KMS-11 (cell line): ENCODE measurements around the gene SPATA12.
"Not testable (repeated sequence)": the region's sequence is repeated elsewhere in the genome, so short reads cannot be mapped to it uniquely, and the experiment has no call there.

Experiments
- H2AFZ ChIP-seq: fragments of 200-600 bp; sonication (generic); 2 replicates; pipeline ENCODE4 v1.6.1; 2016; ENCODE audit warnings: antibody characterized with exemption, mixed run types, low read depth
- H3K27ac ChIP-seq: fragments of 200-600 bp; sonication (generic); 2 replicates; pipeline ENCODE4 v1.6.1; 2016; ENCODE audit warnings: mild to moderate bottlenecking, mixed run types
- H3K27me3 ChIP-seq: fragments of 200-600 bp; sonication (generic); 2 replicates; pipeline ENCODE4 v1.6.1; 2017; ENCODE audit warnings: mild to moderate bottlenecking, low read depth, mixed run types, moderate library complexity; ENCODE audit not compliant: insufficient read depth
- H3K36me3 ChIP-seq: fragments of 200-600 bp; sonication (generic); 2 replicates; pipeline ENCODE4 v1.6.1; 2017; ENCODE audit warnings: mild to moderate bottlenecking, mixed run types; ENCODE audit not compliant: insufficient read depth
- H3K4me1 ChIP-seq: fragments of 200-600 bp; sonication (generic); 2 replicates; pipeline ENCODE4 v1.6.1; 2016; ENCODE audit warnings: mild to moderate bottlenecking, low read depth, mixed run types; ENCODE audit not compliant: poor library complexity, severe bottlenecking
- H3K4me2 ChIP-seq: fragments of 200-600 bp; sonication (generic); 2 replicates; pipeline ENCODE4 v1.7.0; 2016; ENCODE audit warnings: mild to moderate bottlenecking, mixed run types
- H3K4me3 ChIP-seq: fragments of 200-600 bp; sonication (generic); IDR thresholded peaks from 2 replicates; pipeline ENCODE4 v1.6.1; 2017; ENCODE audit warnings: low read depth, low read length, mixed read lengths; ENCODE audit not compliant: insufficient read depth
- H3K79me2 ChIP-seq: fragments of 200-600 bp; sonication (generic); 2 replicates; pipeline ENCODE4 v1.6.1; 2016; ENCODE audit warnings: low read depth, mixed run types; ENCODE audit not compliant: insufficient read depth
- H3K9ac ChIP-seq: fragments of 200-600 bp; sonication (generic); 2 replicates; pipeline ENCODE4 v1.6.1; 2016; ENCODE audit warnings: mild to moderate bottlenecking, mixed run types
- H4K20me1 ChIP-seq: fragments of 200-600 bp; sonication (generic); 2 replicates; pipeline ENCODE4 v1.6.1; 2016; ENCODE audit warnings: mild to moderate bottlenecking, mixed run types; ENCODE audit not compliant: insufficient read depth
- CTCF ChIP-seq: fragments of 200-600 bp; sonication (generic); conservative IDR thresholded peaks from 2 replicates; pipeline ENCODE4 v1.6.1; 2017; ENCODE audit warnings: low read depth, mild to moderate bottlenecking, antibody characterized with exemption, low read length, moderate library complexity, mixed read lengths

SPATA12 gene

GRCh38 chr3:57080171-57080570, 19.7 kb downstream of the SPATA12 start:
- Histone ChIP-seq H3K4me2 (no peak overlapping the region), H2AFZ (no peak overlapping the region), H3K4me3 (no peak overlapping the region), H3K36me3 (no peaks in the 10 kb centered on the region), H3K9ac (no peak overlapping the region), H4K20me1 (no peaks in the 10 kb centered on the region), H3K27ac (no peak overlapping the region), H3K4me1 (no peaks in the 10 kb centered on the region), H3K27me3 (no peaks in the 10 kb centered on the region), H3K79me2 (no peaks in the 10 kb centered on the region)
- TF ChIP-seq CTCF: no peak

GRCh38 chr3:57081173-57081572, 20.7 kb downstream of the SPATA12 start:
- no peak overlapping the region for H3K9ac ChIP-seq
- no peaks in the 10 kb centered on the region for H3K4me1 ChIP-seq
- H3K27ac ChIP-seq: no peak overlapping the region
- no peaks in the 10 kb centered on the region for H3K27me3 ChIP-seq
- no peaks in the 10 kb centered on the region for H3K36me3 ChIP-seq
- no peak overlapping the region for H2AFZ ChIP-seq
- TF ChIP-seq CTCF: no peak
- no peak overlapping the region for H3K4me3 ChIP-seq
- no peak overlapping the region for H3K4me2 ChIP-seq
- no peaks in the 10 kb centered on the region for H4K20me1 ChIP-seq
- H3K79me2 ChIP-seq: no peaks in the 10 kb centered on the region

GRCh38 chr3:57082481-57082880, 22.0 kb downstream of the SPATA12 start:
- no peak overlapping the region for H2AFZ ChIP-seq
- no peaks in the 10 kb centered on the region for H3K27me3 ChIP-seq
- H3K9ac ChIP-seq: no peak overlapping the region
- no peaks in the 10 kb centered on the region for H4K20me1 ChIP-seq
- no peaks in the 10 kb centered on the region for H3K79me2 ChIP-seq
- H3K4me3 ChIP-seq: no peak overlapping the region
- H3K36me3 ChIP-seq: no peaks in the 10 kb centered on the region
- no peak overlapping the region for H3K27ac ChIP-seq
- TF ChIP-seq CTCF: no peak
- no peaks in the 10 kb centered on the region for H3K4me1 ChIP-seq
- no peak overlapping the region for H3K4me2 ChIP-seq

GRCh38 chr3:57083266-57083995, 23.0 kb downstream of the SPATA12 start:
- H3K36me3 ChIP-seq, H2AFZ ChIP-seq, H3K79me2 ChIP-seq, H3K9ac ChIP-seq, H3K4me2 ChIP-seq, H3K4me1 ChIP-seq, H3K27me3 ChIP-seq, H3K4me3 ChIP-seq, H3K27ac ChIP-seq, H4K20me1 ChIP-seq: not testable (repeated sequence)

- Histone ChIP-seq H3K4me3 (no peak overlapping the region), H3K79me2 (no peaks in the 10 kb centered on the region), H3K27me3 (no peaks in the 10 kb centered on the region), H3K36me3 (no peaks in the 10 kb centered on the region), H3K4me2 (no peak overlapping the region), H3K9ac (no peak overlapping the region), H2AFZ (no peak overlapping the region), H3K27ac (no peak overlapping the region), H4K20me1 (no peaks in the 10 kb centered on the region), H3K4me1 (no peaks in the 10 kb centered on the region)
- no peak for TF ChIP-seq CTCF
Observed at GRCh38 chr3:57085211-57085610, 24.7 kb downstream of the SPATA12 start.
